GM13977 (cell line): ENCODE measurements around the gene NEK7.

Experiments
- DNase-seq: peaks from one replicate; pipeline ENCODE4 v3.0.0; 2012; ENCODE audit warnings: low spot score
- in situ Hi-C: fragments of 300-500 bp; cut with MboI; formaldehyde crosslinking; loops from one replicate; pipeline ENCODE4 v1.12.0; 2022; ENCODE audit warnings: low sequenced_read_pairs, low pct_unique_long_range_greater_than_20kb, mixed read lengths, inconsistent platforms; ENCODE audit not compliant: unreplicated experiment
- TF ChIP-seq, protein P1 (sequence below): IDR thresholded peaks from 2 replicates; pipeline ENCODE4 v1.5.1; 2012; ENCODE audit warnings: mild to moderate bottlenecking, control low read depth; ENCODE audit not compliant: insufficient read depth; ENCODE audit errors: extremely low read depth, missing control alignments

Gene NEK7

GRCh38 chr1:198350456-198350855 lies 193.7 kb downstream of the NEK7 start:
- in situ Hi-C loops = no loop called here
- DNase-seq = no peak
- TF ChIP-seq, protein P1, sequence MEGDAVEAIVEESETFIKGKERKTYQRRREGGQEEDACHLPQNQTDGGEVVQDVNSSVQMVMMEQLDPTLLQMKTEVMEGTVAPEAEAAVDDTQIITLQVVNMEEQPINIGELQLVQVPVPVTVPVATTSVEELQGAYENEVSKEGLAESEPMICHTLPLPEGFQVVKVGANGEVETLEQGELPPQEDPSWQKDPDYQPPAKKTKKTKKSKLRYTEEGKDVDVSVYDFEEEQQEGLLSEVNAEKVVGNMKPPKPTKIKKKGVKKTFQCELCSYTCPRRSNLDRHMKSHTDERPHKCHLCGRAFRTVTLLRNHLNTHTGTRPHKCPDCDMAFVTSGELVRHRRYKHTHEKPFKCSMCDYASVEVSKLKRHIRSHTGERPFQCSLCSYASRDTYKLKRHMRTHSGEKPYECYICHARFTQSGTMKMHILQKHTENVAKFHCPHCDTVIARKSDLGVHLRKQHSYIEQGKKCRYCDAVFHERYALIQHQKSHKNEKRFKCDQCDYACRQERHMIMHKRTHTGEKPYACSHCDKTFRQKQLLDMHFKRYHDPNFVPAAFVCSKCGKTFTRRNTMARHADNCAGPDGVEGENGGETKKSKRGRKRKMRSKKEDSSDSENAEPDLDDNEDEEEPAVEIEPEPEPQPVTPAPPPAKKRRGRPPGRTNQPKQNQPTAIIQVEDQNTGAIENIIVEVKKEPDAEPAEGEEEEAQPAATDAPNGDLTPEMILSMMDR = peak; percentile 13

GRCh38 chr1:198352975-198353695 lies 196.3 kb downstream of the NEK7 start:
- in situ Hi-C loops = no loop called here
- TF ChIP-seq, protein P1 = no peak
- DNase-seq = peak; percentile 18

DNA sequence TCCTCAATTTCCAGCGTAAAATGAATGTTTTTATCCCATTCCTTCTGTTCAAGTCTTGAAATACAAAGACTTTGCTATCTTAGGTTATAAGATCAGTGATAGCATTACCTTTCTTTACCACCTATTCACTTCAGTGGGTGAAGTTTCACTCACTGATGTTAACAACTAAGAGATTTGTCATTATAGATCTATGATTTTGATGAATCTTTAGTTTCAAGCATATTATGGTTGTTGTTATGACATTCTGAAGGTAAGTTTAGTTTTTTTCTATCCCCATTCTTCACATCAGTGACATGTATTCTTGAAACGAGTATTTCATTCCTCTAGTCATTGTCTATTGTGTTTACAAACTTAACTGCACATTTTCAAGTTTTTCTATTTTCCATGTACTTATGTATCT lies 201.1 kb downstream of the NEK7 start:
- in situ Hi-C loops = no loop called here
- TF ChIP-seq, protein P1 = no peak
- no peak for DNase-seq

- TF ChIP-seq, protein P1 = peak; percentile 53
- no peak for DNase-seq
- in situ Hi-C loops = no loop called here
Measured at GRCh38 chr1:198359024-198359653, 202.3 kb downstream of the NEK7 start.

DNA sequence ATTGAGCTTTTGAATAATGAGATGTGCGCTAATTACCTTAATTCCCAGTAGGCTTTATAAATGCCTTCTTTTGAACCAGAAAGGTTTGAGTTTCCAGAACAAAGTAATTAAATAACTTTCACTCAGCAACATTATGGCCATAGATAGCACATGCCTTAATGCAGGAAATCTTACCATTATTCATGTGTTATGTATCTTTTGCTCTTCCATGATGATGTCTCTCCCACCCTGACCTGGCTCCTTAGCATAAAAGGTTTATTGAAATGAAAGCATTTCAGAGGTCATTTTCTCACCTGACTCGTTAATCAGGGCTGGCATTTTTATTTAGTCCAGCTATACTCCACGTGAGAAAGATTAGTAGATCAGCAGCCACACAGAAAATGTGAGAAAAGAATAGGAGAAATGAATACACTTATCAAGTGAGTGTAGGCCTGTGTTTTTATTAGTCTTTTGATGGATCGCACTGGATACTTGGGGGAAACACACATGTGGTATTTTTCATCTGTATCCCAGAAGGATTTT lies 203.5 kb downstream of the NEK7 start:
- TF ChIP-seq, protein P1 = no peak
- in situ Hi-C loops = no loop called here

GRCh38 chr1:198361237-198361767 lies 204.5 kb downstream of the NEK7 start:
- TF ChIP-seq, protein P1 = no peak
- in situ Hi-C loops = no loop called here
- DNase-seq = no peak

More for the DNA sequence above, 203.5 kb downstream of the NEK7 start:
- no peak for DNase-seq
